Mammary epithelial cell (primary cell): Measurements from ENCODE around the gene IFNL1.

Source experiments
- CTCF ChIP-seq, 2 donors: IDR thresholded peaks in 1 of 2; conservative IDR thresholded peaks in 1 of 2; 2 replicates each; pipeline ENCODE4 v1.5.1; 2011 to 2012; ENCODE audit warnings: inconsistent platforms in 2 of 2, low read length in 2 of 2, mild to moderate bottlenecking in 2 of 2, control low read depth in 1 of 2, low read depth in 1 of 2; ENCODE audit not compliant: insufficient read depth in 1 of 2; ENCODE audit errors: extremely low read depth in 1 of 2
- EZH2 ChIP-seq: IDR thresholded peaks from 2 replicates; pipeline ENCODE4 v1.6.1; 2012; ENCODE audit warnings: low read length, inconsistent platforms, borderline replicate concordance

- no peak for TF ChIP-seq CTCF (conservative IDR thresholded peaks at IDR 0.05 in 1 of 2, IDR thresholded peaks at IDR 0.05 in 1 of 2; ENCODE audit: extremely low read depth in 1 of 2, insufficient read depth in 1 of 2, low read depth in 1 of 2, low read length in 2 of 2)
- no peak for TF ChIP-seq EZH2
These were observed 47.4 kb upstream of the IFNL1 start, which contains the start of gene IFNL4 for GRCh38 chr19:39248806-39249205.
